HG02973 (cell line): ENCODE data around the gene TMEM107.

Experiments used
- ATAC-seq: cut with Tn5 transposase; IDR thresholded peaks from one replicate; pipeline ENCODE4 v1.9.1; 2021; ENCODE audit warnings: moderate library complexity; ENCODE audit not compliant: unreplicated experiment

Gene TMEM107

GRCh38 chr17:8151641-8152111 lies 24.5 kb downstream of the TMEM107 start:
- ATAC-seq = no peak

- peak; percentile 35 for ATAC-seq
Measured at GRCh38 chr17:8151120-8151640, 25.0 kb downstream of the TMEM107 start.

- no peak for ATAC-seq
Measured at GRCh38 chr17:8150194-8151119, 25.7 kb downstream of the TMEM107 start.

- ATAC-seq = no peak
Measured at GRCh38 chr17:8149419-8150193, 26.6 kb downstream of the TMEM107 start.

GRCh38 chr17:8148560-8148959 lies 27.6 kb downstream of the TMEM107 start:
- no peak for ATAC-seq

- no peak for ATAC-seq
Measured at GRCh38 chr17:8147805-8148404, 28.3 kb downstream of the TMEM107 start.

GRCh38 chr17:8147141-8147804 lies 28.9 kb downstream of the TMEM107 start:
- no peak for ATAC-seq

- ATAC-seq = no peak
Measured at GRCh38 chr17:8146381-8147140, 29.6 kb downstream of the TMEM107 start.

- no peak for ATAC-seq
Measured at GRCh38 chr17:8145811-8146210, 30.4 kb downstream of the TMEM107 start.

- no peak for ATAC-seq
Measured at GRCh38 chr17:8144401-8145231, 31.6 kb downstream of the TMEM107 start.

- ATAC-seq = no peak
Measured at GRCh38 chr17:8143581-8144400, 32.4 kb downstream of the TMEM107 start.

DNA sequence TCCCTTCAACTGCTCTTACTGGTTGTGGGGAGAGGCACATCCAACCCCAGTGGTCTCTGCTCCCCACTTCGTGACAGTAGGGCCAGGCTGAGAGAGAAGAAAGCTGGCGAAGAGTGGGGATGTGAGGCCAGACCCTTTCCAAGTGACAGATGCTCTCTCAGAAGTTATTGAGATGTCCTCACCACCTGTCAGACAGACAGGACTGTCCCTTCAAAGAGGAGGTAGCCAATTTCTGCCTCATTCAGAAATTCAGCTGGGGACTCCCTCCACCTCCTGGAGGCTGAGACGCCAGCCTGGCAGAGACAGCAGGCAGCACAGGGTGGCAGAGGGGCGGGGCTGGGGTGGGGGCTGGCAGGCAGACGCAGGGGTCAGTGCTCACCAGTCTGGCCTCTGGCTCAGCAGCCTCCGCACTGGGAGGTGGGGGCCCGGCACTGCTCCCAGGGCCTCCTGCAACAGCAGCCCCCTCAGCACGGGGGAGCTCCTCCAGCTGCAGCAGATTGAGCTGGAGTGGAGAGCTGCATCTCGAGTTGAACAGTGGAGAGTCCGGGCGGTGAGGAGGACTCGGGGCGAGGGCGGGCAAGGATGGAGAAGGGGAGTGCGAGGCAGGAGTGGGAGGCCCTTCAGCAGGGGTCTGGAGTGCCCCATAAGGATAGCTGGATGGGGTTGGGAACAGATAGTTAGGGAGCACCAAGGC lies 33.1 kb downstream of the TMEM107 start:
- no peak for ATAC-seq

GRCh38 chr17:8142158-8142886 lies 33.9 kb downstream of the TMEM107 start:
- ATAC-seq = no peak

- no peak for ATAC-seq
Measured at GRCh38 chr17:8141741-8142140, 34.4 kb downstream of the TMEM107 start.

DNA sequence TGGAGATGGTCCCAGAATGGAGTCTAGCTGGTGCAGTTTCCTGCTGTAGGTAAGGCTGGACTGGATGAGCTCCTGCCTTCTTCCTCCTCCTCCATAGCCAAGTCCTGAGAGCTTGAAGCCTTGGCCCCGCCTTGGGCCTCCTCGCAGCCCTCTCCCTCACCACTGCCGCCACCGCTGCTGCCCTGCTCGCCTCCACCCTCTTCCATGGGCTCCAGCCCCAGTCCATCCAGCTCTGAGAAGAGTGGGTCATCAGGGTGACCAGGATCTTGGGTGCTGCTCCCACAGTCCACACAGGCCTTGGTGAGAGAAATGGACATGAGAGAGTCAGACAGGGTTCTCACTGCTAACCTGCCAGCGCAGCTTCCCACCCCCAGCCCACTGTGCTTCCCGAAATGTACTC lies 35.1 kb downstream of the TMEM107 start:
- no peak for ATAC-seq

- ATAC-seq = no peak
Measured at GRCh38 chr17:8140065-8141029, 35.8 kb downstream of the TMEM107 start.
